T-helper 2 cell treated with Interferon-gamma antibody and Interleukin-4, amounts not matched to agents 5 μg/mL and 100 μg/mL, for 36 hours (primary cell): ENCODE data around the gene TTLL1.

ENCODE experiments used
- DNase-seq: peaks from one replicate; pipeline ENCODE4 v3.0.0; 2021; ENCODE audit warnings: low spot score
- H3K27ac Mint-ChIP-seq: one replicate; pipeline ENCODE4 v1.8.0; 2021; ENCODE audit warnings: mild to moderate bottlenecking, mixed read lengths
- H3K27me3 Mint-ChIP-seq: one replicate; pipeline ENCODE4 v1.8.0; 2021; ENCODE audit warnings: low read depth, mixed read lengths
- H3K36me3 Mint-ChIP-seq: one replicate; pipeline ENCODE4 v1.8.0; 2021; ENCODE audit warnings: low read depth, mixed read lengths
- H3K4me1 Mint-ChIP-seq: one replicate; pipeline ENCODE4 v1.8.0; 2021; ENCODE audit warnings: low read depth, mixed read lengths
- H3K4me3 Mint-ChIP-seq: one replicate; pipeline ENCODE4 v1.8.0; 2022; ENCODE audit warnings: mild to moderate bottlenecking, moderate library complexity, mixed read lengths
- H3K9me3 Mint-ChIP-seq: one replicate; pipeline ENCODE4 v1.8.0; 2021; ENCODE audit warnings: mixed read lengths

The TTLL1 gene

GRCh38 chr22:42992886-42993479, 96.2 kb downstream of the TTLL1 start:
- no peak overlapping the region for H3K27ac Mint-ChIP-seq
- DNase-seq: no peak
- no peak overlapping the region for H3K4me3 Mint-ChIP-seq
- peaks cover 7% of the 10 kb centered on the region for H3K4me1 Mint-ChIP-seq
- H3K27me3 Mint-ChIP-seq: no peaks in the 10 kb centered on the region
- no peaks in the 10 kb centered on the region for H3K9me3 Mint-ChIP-seq
- H3K36me3 Mint-ChIP-seq: peaks cover 2% of the 10 kb centered on the region

GRCh38 chr22:42992092-42992491, 97.1 kb downstream of the TTLL1 start:
- H3K27ac Mint-ChIP-seq: no peak overlapping the region
- no peak overlapping the region for H3K4me3 Mint-ChIP-seq

GRCh38 chr22:42991010-42991651, 98.1 kb downstream of the TTLL1 start:
- no peaks in the 10 kb centered on the region for H3K27me3 Mint-ChIP-seq
- no peaks in the 10 kb centered on the region for H3K9me3 Mint-ChIP-seq
- H3K4me1 Mint-ChIP-seq: no peaks in the 10 kb centered on the region
- DNase-seq: no peak
- H3K27ac Mint-ChIP-seq: no peak overlapping the region
- no peak overlapping the region for H3K4me3 Mint-ChIP-seq
- H3K36me3 Mint-ChIP-seq: peaks cover 2% of the 10 kb centered on the region

More at GRCh38 chr22:42992092-42992491, 97.1 kb downstream of the TTLL1 start:
- Mint-ChIP-seq H3K9me3 (no peaks in the 10 kb centered on the region), H3K27me3 (no peaks in the 10 kb centered on the region), H3K36me3 (peaks cover 2% of the 10 kb centered on the region), H3K4me1 (peaks cover 2% of the 10 kb centered on the region)
- no peak for DNase-seq

- peaks cover 2% of the 10 kb centered on the region for H3K36me3 Mint-ChIP-seq
- no peaks in the 10 kb centered on the region for H3K27me3 Mint-ChIP-seq
- DNase-seq: no peak
- no peak overlapping the region for H3K4me3 Mint-ChIP-seq
- H3K4me1 Mint-ChIP-seq: no peaks in the 10 kb centered on the region
- no peaks in the 10 kb centered on the region for H3K9me3 Mint-ChIP-seq
- H3K27ac Mint-ChIP-seq: no peak overlapping the region
Measured at GRCh38 chr22:42990131-42990838, 98.9 kb downstream of the TTLL1 start.
